A549 (cell line): ENCODE measurements around the gene CNKSR1. TPM values are rescaled to one million over a fixed set of nuclear protein-coding genes. Genes with fewer than 3 reads are reported as not detected.

Experiments
- ATAC-seq, 2 experiments: fragments of 200-7000 bp in 1 of 2; fragments of >200 bp in 1 of 2; cut with Nextera tagmentation in 1 of 2; cut with Tn5 transposase in 1 of 2; 3 replicates each; pipeline versions ENCODE4 v1.8.0 to v1.9.1; 2018 to 2020; ENCODE audit warnings: mild to moderate bottlenecking in 1 of 2, moderate library complexity in 1 of 2
- CTCF ChIA-PET: fragments of 300-600 bp; sonication (Branson Sonifier 250); formaldehyde crosslinking; extraction: SDS; loops from one replicate; lab custom pipeline; 2021; ENCODE audit warnings: antibody characterized with exemption, inconsistent platforms; lab: Yijun Ruan, JAX
- POLR2A ChIA-PET: fragments of 350-600 bp; formaldehyde crosslinking; extraction: SDS; loops from one replicate; lab custom pipeline; 2021; ENCODE audit warnings: antibody characterized with exemption, inconsistent platforms; lab: Yijun Ruan, JAX
- DNase-seq, 2 experiments: peaks; one replicate each; pipeline versions ENCODE4 v3.0.0 to v3.0.0-alpha.2; 2011 to 2016; ENCODE audit warnings: low read depth in 1 of 2, low spot score in 1 of 2
- FAIRE-seq: peaks from 2 replicates; lab custom pipeline; 2011; peaks lifted over from hg19 to GRCh38; lab: Jason Lieb, UNC
- H3K27ac ChIP-seq, 2 experiments: fragments of >200 bp; sonication (Bioruptor Twin); formaldehyde crosslinking; 3 replicates each; pipeline ENCODE4 v1.5.1; 2016 to 2017
- H3K4me1 ChIP-seq: fragments of >200 bp; sonication (Bioruptor Twin); formaldehyde crosslinking; 3 replicates; pipeline ENCODE4 v1.6.1; 2016
- H3K4me2 ChIP-seq: fragments of >200 bp; sonication (Bioruptor Twin); formaldehyde crosslinking; 3 replicates; pipeline ENCODE4 v1.6.1; 2016
- H3K4me3 ChIP-seq: fragments of >200 bp; sonication (Bioruptor Twin); formaldehyde crosslinking; 3 replicates; pipeline ENCODE4 v1.5.1; 2016
- H3K9me3 ChIP-seq: fragments of >200 bp; sonication (Bioruptor Twin); formaldehyde crosslinking; 3 replicates; pipeline ENCODE4 v1.6.1; 2016
- CBX8 ChIP-seq: fragments of 200-600 bp; sonication (generic); IDR thresholded peaks from 2 replicates; pipeline ENCODE4 v1.6.1; 2016
- CHD4 ChIP-seq: fragments of 200-600 bp; sonication (generic); IDR thresholded peaks from 2 replicates; pipeline ENCODE4 v1.6.1; 2016; ENCODE audit warnings: antibody characterized with exemption, mild to moderate bottlenecking, borderline replicate concordance
- CTCF ChIP-seq: fragments of >200 bp; sonication (Bioruptor Twin); formaldehyde crosslinking; IDR thresholded peaks from 3 replicates; pipeline ENCODE4 v1.5.1; 2016
- EP300 ChIP-seq, 2 experiments: fragments of >200 bp; sonication (Bioruptor Twin); formaldehyde crosslinking; IDR thresholded peaks; 2 replicates in 1 of 2; 3 replicates in 1 of 2; pipeline ENCODE4 v1.6.1; 2016 to 2017
- FOXS1 ChIP-seq: fragments of 250-450 bp; sonication (Bioruptor Pico); IDR thresholded peaks from 2 replicates; pipeline ENCODE4 v1.5.0; 2020; ENCODE audit warnings: mild to moderate bottlenecking, moderate library complexity
- HDAC2 ChIP-seq: fragments of 200-600 bp; sonication (generic); IDR thresholded peaks from 2 replicates; pipeline ENCODE4 v1.6.1; 2016
- HMGXB4 ChIP-seq: fragments of 250-450 bp; sonication (Bioruptor Pico); IDR thresholded peaks from 2 replicates; pipeline ENCODE4 v1.5.0; 2021; ENCODE audit warnings: mild to moderate bottlenecking, moderate library complexity, borderline replicate concordance
- HOXA7 ChIP-seq: fragments of 250-450 bp; sonication (Bioruptor Pico); IDR thresholded peaks from 2 replicates; pipeline ENCODE4 v1.5.0; 2020; ENCODE audit warnings: mild to moderate bottlenecking, moderate library complexity
- HOXB5 ChIP-seq: fragments of 250-450 bp; sonication (Bioruptor Pico); IDR thresholded peaks from 2 replicates; pipeline ENCODE4 v1.5.0; 2020; ENCODE audit warnings: mild to moderate bottlenecking, moderate library complexity
- JUNB ChIP-seq: fragments of >200 bp; sonication (Bioruptor Twin); formaldehyde crosslinking; IDR thresholded peaks from 2 replicates; pipeline ENCODE4 v1.6.1; 2016
- MAFK ChIP-seq: fragments of 450-650 bp; IDR thresholded peaks from 2 replicates; pipeline ENCODE4 v1.6.1; 2014; ENCODE audit not compliant: partially characterized antibody
- NFE2L2 ChIP-seq: fragments of 150-350 bp; conservative IDR thresholded peaks from 2 replicates; pipeline ENCODE4 v1.6.1; 2014; ENCODE audit warnings: low read length
- POLR2A ChIP-seq: IDR thresholded peaks from 2 replicates; pipeline ENCODE4 v1.6.1; 2012; ENCODE audit warnings: mild to moderate bottlenecking, low read length
- POLR2AphosphoS2 ChIP-seq: conservative IDR thresholded peaks from 2 replicates; pipeline ENCODE4 v1.6.1; 2012; ENCODE audit warnings: low read length, improper control_type of control experiment, inconsistent platforms
- RARB ChIP-seq: fragments of 250-450 bp; sonication (Bioruptor Pico); IDR thresholded peaks from 2 replicates; pipeline ENCODE4 v1.8.0; 2021; ENCODE audit warnings: mild to moderate bottlenecking, moderate library complexity
- RNF2 ChIP-seq: fragments of 200-600 bp; sonication (generic); IDR thresholded peaks from 2 replicates; pipeline ENCODE4 v1.6.1; 2016; ENCODE audit warnings: low read depth, mild to moderate bottlenecking, antibody characterized with exemption, moderate library complexity, borderline replicate concordance
- SREBF2 ChIP-seq: fragments of 450-650 bp; IDR thresholded peaks from 2 replicates; pipeline ENCODE4 v1.6.1; 2014; ENCODE audit warnings: mild to moderate bottlenecking, moderate library complexity
- ZNF302 ChIP-seq: fragments of 250-450 bp; sonication (Bioruptor Pico); IDR thresholded peaks from 2 replicates; pipeline ENCODE4 v1.9.0; 2021; ENCODE audit warnings: inconsistent platforms, mild to moderate bottlenecking, moderate library complexity
- ZSCAN20 ChIP-seq: fragments of 250-450 bp; sonication (Bioruptor Pico); IDR thresholded peaks from 2 replicates; pipeline ENCODE4 v1.8.0; 2022; ENCODE audit warnings: mild to moderate bottlenecking, moderate library complexity
- WGBS: methylation state at CpG from one replicate; pipeline ENCODE4 v1.1.6; 2017; ENCODE audit errors: missing lambda C conversion rate; 5-methylcytosine and 5-hydroxymethylcytosine counted together
- polyA plus RNA-seq, 4 experiments: library from polyadenylated mRNA; depleted of rRNA in 3 of 4; stranded (reverse); fragments of >200 nt; fragmentation: RNase III in 1 of 4; extraction: RNeasy Plus Mini Kit Qiagen cat#74134 plus additional on column Dnase treatment in 1 of 4; gene quantifications; 2 replicates in 3 of 4; 3 replicates in 1 of 4; pipeline ENCODE4 v1.2.3, GENCODE V29; 2011 to 2017
- TF ChIP-seq, protein P1 (sequence below): fragments of 150-350 bp; IDR thresholded peaks from 2 replicates; pipeline ENCODE4 v1.6.1; 2014; ENCODE audit warnings: low read depth, mild to moderate bottlenecking, low read length

Gene CNKSR1
- polyA plus RNA-seq, 2 of the 4 experiments (the other 2 are of a cell fraction) = 0.17 to 0.32 TPM

DNA sequence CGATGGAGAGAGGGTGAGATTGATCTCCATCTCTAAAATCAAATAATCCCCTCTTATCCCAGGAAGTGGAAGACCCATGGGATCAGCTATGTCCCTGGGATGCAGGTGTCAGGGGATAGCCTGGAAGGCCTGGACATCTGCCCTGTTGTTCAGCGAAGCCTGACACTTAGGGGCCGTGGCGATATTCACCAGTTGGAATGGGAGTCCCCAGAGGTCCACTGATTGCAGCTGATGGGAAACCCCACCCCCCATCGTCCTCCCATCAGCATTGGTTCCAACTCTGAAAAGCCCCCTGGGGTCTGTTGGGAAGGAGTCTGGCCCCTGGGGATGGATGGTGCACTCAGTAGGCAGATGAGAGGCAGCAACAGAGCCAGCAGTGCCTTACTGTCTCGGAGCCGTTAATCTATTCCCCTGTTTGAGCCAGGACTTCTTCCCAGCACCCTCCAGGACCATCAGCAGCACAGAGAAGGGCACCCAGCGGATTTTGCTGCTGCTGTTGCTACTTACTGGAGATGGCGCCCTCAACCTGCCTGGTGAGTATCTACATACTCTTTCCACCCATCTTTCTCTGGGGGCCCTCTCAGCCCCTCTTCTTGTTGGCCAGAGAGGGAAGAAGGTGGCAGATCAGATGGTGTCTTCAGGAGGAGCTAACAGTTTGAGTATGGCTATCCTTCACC lies 26.5 kb downstream of the CNKSR1 start:
- ATAC-seq = no peak

DNA sequence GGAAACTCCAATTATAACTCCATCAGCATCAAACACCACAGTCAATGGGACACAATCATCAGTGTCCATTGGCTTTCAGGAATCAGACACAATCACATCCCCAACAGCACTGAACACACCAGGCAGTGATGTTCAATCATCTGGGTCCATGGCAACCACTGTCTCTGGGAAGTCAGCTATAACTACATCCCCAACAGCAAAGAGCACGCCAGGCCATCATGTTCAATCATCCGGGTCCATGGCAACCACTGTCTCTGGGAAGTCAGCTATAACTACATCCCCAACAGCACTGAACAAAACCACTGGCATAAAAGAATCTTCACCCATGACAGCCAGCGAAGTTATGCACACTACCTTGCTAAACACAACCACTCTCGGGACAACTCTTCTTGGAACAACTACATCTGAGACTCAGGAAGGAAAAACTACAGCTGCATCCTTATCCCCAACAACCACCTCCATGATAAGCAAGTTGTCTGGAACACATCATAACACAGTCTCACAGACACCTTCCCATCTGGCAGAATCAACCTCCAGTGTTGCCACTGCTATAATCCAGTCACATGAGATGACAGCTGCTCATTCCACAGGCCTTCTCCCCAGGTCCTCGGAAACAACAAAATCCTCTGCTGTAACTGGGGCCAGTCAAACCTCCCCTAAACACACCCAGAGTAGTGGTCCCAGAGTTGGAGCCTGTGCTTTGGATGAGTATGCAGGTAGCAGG lies 33.0 kb downstream of the CNKSR1 start:
- CTCF ChIA-PET = interaction anchor here (1.4 to 2.9 kb wide), 4 partner anchors 17 to 65 kb away, joined by 4 to 9 read pairs (median 4); partner anchors contain the start of genes CEP85 and ZNF593
- DNase-seq = no peak
- TF ChIP-seq RARB (CRISPR knock-in tag) (no peak), HOXB5 (CRISPR knock-in tag) (no peak), CHD4 (no peak), ZSCAN20 (CRISPR knock-in tag) (no peak), SREBF2 (no peak), CBX8 (no peak), JUNB (no peak), NFE2L2 (no peak)
- WGBS = 66% methylated on average over 5 of the region's 5 CpGs
- POLR2A ChIA-PET = no interaction called here
- H3K4me3 ChIP-seq = no peak overlapping the region
- H3K9me3 ChIP-seq = no peaks in the 10 kb centered on the region
- no peak; a peak in 1 of 6 replicates for ATAC-seq
- no peak overlapping the region for H3K4me2 ChIP-seq
- no peak for FAIRE-seq
- H3K27ac ChIP-seq = no peak overlapping the region
- H3K4me1 ChIP-seq = no peaks in the 10 kb centered on the region

More for the DNA sequence above, 26.5 kb downstream of the CNKSR1 start:
- H3K4me1 ChIP-seq = no peaks in the 10 kb centered on the region
- no peak for FAIRE-seq
- no peak overlapping the region for H3K4me2 ChIP-seq
- WGBS = 49% methylated on average over 7 of the region's 9 CpGs
- POLR2A ChIA-PET = no interaction called here
- no peaks in the 10 kb centered on the region for H3K9me3 ChIP-seq
- CTCF ChIA-PET = interaction anchor here (0.7 to 1.2 kb wide), 3 partner anchors 12 to 29 kb away, joined by 3 read pairs; partner anchors contain the start of gene CATSPER4
- no peak overlapping the region for H3K4me3 ChIP-seq
- TF ChIP-seq ZNF302 (CRISPR knock-in tag) = no peak
- TF ChIP-seq MAFK = no peak
- no peak for TF ChIP-seq POLR2AphosphoS2
- no peak for TF ChIP-seq POLR2A
- TF ChIP-seq JUNB = no peak
- no peak for TF ChIP-seq RNF2
- TF ChIP-seq, protein P1, sequence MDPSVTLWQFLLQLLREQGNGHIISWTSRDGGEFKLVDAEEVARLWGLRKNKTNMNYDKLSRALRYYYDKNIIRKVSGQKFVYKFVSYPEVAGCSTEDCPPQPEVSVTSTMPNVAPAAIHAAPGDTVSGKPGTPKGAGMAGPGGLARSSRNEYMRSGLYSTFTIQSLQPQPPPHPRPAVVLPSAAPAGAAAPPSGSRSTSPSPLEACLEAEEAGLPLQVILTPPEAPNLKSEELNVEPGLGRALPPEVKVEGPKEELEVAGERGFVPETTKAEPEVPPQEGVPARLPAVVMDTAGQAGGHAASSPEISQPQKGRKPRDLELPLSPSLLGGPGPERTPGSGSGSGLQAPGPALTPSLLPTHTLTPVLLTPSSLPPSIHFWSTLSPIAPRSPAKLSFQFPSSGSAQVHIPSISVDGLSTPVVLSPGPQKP = no peak
- TF ChIP-seq HOXA7 (CRISPR knock-in tag) = no peak
- no peak for TF ChIP-seq HMGXB4 (CRISPR knock-in tag)
- TF ChIP-seq HDAC2 = no peak
- no peak for TF ChIP-seq EP300 (IDR thresholded peaks at IDR 0.05)
- no peak for TF ChIP-seq FOXS1 (CRISPR knock-in tag)
- no peak for TF ChIP-seq CTCF
- H3K27ac ChIP-seq = no peak overlapping the region
- DNase-seq = no peak
